Measurements from ENCODE around the gene ADPRS.

The ADPRS gene

DNA sequence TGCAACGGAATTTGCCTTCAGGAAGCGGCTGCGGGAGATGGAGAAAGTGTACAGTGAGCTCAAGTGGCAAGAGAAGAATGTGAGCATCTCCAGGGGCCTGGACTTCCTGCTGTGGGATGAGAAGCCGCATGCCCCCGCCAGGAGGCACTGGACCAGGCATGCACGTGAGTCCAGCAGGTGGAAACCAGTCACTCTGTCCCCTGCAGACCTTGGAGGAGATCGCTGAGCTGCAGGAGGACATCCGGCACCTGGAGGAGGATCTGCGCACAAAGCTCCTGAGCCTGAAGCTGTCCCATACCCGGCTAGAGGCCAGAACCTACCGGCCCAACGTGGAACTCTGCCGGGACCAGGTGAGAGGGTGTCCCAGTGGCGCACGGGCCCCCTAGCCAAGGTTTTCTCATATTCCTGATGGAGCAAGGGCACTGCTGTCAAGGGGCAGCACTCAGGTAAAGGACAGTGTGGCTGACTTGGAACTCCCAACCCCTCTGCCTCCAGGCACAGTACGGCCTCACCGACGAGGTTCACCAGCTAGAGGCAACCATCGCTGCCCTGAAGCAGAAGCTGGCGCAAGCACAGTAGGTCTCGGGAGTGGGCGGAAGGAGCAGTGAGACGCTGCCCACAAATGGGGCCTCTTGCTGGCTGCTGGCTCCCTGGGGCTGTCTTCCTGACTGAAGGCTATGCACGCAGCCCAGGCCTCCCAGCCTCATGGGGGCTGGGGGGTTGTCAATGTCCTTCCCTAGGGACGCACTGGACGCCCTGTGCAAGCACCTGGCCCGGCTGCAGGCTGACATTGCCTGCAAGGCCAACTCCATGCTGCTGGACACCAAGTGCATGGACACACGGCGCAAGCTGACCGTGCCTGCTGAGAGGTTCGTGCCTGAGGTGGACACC lies 1.2 kb upstream of the ADPRS start:
- DNase-seq: no peak

DNA sequence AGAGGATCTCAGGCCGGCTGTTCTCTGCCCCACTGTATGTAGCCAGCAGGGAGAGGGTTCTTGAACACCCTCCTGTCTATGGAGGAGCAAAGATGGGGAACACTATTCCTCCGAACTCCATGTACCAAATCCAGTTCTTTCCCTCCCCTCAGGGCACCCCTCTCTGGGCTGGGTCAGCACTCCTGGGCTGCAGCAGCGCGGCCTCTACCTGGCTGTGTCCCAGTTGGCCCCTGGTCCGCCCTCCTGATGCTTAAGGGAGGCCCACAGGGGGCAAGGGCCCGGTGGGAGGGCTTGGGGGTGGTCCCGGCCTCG lies 471 bp upstream of the ADPRS start:
- DNase-seq: no peak

- no peak for DNase-seq
Observed at GRCh38 chr1:36089393-36090121, 865 bp downstream of the ADPRS start.

DNA sequence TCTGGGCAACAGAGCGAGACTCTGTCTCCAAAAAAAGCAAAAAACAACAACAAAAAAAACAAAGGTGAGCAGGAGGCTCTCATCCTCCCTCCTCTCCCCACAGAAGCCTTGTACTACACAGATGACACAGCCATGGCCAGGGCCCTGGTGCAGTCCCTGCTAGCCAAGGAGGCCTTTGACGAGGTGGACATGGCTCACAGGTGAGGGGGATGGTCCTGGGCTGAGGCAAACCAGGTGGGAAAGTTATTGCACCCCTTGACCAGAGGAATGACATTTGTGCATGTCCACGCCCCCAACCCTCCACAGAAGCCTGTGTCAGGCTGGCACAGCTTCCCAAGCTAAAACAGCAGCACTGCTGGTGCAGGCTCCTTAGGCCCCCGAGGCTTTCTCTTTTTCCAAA lies 2.4 kb downstream of the ADPRS start:
- DNase-seq: no peak

GRCh38 chr1:36091698-36092097 lies 3.0 kb downstream of the ADPRS start:
- DNase-seq: no peak

- DNase-seq: no peak
Observed at GRCh38 chr1:36092166-36092797, 3.6 kb downstream of the ADPRS start.

GRCh38 chr1:36092798-36093185 lies 4.1 kb downstream of the ADPRS start:
- no peak for DNase-seq

- no peak for DNase-seq
Observed at GRCh38 chr1:36093226-36093625, 4.5 kb downstream of the ADPRS start.

DNA sequence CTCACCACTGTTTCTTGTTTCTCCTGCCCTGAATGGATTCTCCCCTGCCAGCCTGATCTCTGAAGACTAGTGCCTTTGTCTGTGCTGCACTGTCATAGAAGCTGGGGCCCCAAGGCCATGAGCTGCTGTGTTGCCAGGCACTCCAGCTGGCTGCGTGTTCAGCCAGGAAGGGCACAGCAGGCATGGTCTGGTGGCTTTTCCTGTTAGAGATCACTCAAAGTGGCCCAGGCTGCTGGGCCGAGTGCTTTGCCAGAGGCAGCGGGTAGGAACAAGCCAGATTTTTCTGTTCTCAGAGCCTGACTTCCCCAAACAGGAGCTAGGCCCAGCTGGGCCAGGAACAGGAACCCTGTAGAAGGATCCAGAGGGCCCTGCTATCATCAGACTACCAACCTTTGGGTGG lies 5.2 kb downstream of the ADPRS start:
- no peak for DNase-seq

DNA sequence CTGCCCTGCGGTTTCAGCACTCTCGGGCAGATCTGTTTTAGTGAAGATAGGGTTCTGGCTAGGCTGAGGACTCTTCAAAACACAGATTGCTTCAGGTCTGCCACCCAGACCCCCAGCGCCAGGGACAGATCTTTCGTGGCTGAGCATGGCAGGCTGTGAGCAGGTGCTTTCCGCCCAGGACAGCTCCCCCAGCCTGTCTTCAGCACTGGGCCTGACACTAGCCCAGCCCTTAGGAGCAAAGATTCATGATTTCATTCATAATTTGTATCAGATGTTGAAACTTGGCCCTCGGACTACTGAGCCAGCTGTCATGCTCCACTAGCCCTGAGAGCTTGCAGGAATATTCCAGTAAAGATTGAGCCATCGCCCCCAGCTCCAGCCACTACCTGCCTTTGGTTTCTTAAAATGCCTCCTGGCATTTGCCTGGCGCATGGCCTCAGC lies 5.9 kb downstream of the ADPRS start:
- DNase-seq: peak; percentile 38

DNA sequence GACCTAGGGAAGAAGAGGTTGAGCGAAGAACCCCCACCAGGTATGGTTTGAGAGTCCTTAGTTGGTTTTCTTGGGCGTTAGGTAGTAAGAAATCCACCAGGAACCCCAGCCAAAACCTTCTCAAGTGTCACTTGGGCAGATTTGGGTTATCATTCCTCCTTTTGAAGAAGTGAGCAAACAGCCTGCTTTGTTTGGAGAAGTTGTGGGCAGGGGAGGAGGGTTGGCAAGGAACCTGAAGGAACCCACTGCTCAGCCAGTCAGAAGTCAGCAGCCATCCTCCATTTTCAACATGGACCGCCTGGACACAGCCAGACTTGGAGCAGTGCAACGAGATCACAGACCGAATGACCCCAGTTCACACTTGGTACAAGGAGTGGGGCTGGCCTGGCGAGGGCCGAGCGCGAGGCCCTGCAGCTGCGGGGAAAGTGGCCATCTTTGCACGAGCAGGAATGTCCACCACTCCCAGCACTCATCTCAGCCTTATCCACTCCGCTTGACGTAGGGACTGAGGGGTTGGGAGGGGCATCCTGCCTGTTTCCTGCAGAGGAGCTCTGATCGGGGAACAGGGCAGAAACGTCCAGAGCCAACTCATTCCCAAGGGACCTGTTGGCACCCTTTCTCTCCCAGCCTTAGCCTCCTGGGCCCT lies 7.2 kb downstream of the ADPRS start:
- DNase-seq: no peak

DNA sequence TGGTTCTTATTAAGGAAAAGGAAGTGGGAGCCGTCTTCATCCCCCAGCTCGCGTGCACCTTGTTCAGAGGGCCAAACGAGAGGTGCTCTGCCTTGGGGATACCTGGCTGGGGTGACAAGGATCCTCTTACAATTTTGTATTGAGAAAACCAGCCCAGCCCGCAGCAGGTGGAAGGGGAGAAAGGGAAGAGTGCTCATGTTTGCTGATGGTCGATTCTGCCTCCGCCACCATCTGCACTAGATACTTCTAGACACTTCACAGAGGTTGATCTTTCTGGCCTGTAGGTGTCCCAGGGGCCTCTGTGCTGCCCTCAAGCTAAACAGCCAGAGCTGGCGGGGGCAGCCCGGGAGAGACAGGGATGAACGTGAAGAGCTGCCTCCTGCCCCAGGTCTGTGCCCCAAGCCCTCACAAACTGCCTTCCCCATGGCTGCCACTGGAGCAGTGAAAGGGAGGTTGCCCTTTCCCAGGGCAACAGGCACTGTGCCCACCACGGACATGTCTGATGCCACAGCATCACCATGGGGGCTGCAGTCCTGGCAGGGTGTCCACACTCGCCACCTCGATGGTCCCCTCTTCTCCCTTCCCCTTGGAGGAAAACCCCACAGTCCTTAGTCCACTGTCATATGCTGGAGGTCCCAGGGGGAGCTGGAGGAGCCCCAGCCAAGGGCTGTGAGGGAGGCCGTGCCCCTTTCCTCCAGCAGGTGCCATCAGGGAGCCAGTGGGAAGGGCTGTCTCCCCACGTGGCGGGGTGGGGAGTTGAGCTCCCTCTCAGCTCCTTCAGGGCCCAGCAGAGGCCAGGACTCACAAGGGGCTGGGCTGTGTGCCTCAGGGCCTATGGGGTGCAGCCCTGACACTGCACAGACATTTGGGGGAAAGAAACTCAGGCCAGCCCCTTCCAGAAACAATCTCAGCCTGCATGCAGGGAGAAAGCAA lies 8.1 kb downstream of the ADPRS start:
- no peak for DNase-seq

DNA sequence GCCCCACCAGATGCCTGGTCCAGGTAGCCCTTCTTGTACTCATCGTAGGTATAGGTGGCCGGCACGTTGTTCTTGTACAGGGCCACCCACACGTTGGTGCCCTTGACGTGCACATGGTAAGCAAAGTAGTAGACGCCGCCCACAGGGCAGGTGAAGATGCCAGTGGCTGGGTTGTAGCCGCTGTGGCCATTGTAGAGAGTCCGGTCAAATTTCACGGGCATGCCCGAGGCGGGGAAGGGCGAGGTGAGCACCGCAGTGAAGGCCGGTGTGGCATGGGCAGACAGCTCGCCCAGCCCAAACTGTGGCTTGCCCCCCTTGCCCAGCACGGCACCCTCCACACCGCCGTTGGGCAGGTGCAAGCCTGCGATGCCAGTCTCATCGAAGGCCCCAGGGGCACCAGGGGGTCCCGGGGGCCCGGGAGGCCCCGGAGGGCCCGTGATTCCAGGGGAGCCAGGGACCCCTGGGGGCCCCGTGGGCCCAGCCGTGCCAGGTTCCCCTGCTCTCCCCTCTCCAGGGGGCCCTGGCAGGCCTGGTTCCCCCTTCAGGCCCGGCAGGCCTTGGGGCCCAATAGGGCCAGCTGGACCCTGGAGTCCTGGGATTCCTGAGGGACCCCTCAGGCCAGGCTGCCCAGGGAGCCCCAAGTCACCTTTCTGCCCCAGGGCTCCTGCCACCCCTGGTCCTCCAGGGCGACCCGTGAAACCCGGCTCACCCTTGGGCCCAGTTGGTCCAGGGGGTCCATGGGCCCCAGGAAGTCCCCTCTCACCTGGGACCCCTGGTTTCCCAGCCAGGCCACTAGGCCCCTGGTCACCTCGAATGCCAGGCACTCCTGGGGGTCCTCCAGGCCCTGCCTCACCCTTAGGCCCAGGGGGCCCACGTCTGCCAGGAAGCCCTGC lies 9.2 kb downstream of the ADPRS start:
- no peak for DNase-seq

DNA sequence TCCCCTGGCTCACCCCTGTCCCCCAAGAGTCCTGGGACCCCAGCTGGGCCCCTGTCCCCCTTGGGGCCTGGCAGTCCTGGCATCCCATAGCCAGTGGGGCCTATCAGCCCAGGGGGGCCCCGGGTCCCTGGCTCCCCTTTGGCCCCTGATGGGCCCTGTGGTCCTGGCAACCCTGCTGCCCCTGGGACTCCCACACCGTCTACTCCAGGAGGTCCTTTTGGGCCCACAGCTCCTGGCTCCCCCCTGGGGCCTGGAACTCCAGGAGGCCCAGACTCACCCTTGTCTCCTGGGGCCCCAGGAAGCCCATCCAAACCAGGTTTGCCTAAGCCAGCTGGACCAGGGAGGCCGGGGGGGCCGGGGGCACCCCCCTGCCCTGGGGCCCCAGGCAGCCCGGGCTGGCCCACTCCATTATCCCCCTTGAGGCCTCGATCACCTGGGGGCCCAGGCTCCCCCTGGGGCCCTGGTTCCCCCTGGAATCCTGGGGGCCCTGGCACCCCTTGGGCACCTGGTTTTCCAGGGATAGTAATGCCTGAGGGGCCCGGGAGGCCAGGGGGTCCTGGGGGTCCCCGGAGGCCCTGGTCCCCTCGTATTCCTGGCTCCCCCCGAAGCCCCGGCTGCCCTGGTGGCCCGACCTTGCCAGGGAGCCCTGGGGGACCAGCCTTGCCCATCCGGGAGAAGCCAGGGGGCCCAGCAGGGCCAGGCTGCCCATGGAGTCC lies 10.1 kb downstream of the ADPRS start:
- no peak for DNase-seq

- DNase-seq: peak; percentile 75
Observed at GRCh38 chr1:36099681-36100341, 11.1 kb downstream of the ADPRS start.

DNA sequence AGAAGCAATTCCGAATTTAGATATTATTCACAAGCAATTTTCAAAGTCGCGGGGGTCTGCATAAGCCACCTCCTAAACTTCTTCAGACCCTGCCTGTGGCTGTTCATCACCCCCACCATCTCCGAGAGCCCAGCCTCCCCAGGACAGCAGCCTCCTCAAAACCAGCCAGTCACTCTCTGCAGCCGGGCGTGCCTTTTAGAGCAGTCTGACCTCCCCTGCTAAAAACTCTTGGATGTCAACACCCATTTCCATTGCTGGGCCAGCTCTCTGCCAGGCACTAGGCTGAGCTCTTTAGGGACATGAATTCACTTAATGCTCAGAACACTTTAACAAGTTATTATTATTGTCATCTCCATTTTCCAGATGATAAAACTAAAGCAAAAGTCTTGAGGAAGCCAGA lies 11.7 kb downstream of the ADPRS start:
- DNase-seq: no peak

- no peak for DNase-seq
Observed at GRCh38 chr1:36101546-36101945, 12.9 kb downstream of the ADPRS start.

DNA sequence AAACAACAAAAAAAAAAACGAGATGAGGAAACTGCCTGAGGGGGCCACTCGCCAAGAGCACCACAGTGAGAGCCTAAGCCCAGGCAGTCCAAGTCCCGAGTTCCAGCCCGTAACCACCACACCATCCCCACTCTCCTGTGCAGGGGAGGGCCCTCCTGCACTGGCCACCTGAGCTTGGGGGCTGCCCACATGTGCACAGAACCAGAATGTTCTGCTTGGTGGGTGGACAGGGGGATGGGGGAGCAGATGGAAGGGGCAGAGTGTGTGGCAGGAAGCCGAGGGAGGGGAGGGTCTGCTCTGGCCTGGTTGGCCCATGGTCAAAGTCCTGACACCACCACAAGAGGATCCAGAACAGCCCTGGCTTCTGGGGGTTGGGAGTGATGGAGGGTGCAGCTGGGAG lies 17.6 kb downstream of the ADPRS start:
- no peak for DNase-seq

- DNase-seq: no peak
Observed at GRCh38 chr1:36107394-36107793, 18.7 kb downstream of the ADPRS start.

DNA sequence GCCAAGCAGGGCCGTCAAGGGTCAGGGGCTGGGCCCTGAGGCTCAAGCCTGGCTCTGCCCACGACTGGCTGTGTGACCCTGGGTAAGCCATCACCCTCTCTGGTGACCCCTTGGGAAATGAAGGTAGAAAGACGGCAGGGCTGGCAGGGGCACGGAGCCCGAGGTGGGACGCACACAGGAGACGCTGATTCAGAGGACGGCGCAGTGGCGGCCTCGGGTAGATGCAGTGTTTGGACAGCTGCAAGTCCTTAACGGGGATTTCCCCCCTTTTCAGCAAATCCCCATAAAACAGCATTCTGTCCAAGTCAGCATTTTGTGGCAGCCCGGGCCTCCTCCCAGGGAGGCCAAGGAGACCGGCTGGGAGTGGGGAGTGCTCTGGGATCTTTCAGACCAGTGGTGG lies 19.6 kb downstream of the ADPRS start:
- DNase-seq: peak; percentile 83
